ENCODE measurements around the gene LIME1. TPM values are rescaled to one million over a fixed set of nuclear protein-coding genes. Genes with fewer than 3 reads are reported as not detected.

The LIME1 gene
- total RNA-seq, 4 donors from 2014 or later, result 8.7 to 25.0 (median 11.5) TPM

DNA sequence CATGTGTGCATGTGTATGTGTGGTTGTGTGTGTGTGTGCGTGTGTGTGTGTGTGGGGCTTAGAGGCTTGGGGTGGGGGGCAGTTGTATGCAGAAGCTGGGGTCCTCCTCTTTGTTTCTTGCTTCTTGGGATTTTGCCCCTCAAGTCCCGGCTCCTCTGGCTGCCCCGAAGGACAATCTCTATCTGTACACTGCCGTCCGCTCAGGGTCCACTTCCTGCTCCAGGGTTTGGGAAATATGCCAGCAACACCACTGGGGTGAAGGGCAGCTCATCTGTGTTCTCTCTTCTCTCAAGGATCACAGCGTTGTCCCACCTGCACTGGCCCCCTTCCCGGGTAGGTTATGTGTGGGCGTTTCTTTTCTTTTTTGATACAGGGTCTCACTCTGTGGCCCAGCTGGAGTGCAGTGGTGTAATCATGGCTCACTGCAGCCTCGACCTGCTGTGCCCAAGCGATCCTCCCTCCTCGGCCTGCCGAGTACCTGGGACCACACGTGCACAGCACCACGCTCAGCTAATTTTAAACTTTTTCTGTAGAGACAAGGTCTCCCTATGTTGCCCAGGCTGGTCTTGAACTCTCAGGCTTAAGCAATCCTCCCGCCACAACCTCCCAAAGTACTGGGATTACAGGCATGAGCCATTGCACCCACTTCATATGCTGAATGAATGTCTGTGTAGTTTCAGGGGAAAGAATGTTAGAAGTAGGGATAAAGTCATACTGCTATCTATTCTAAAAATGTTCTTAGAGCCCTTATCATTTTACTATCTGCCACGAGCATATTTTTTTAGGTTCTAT lies 28.8 kb downstream of the LIME1 start:
- Histone ChIP-seq H3K27me3 (no peaks in the 10 kb centered on the region), H3K9me3 (no peaks in the 10 kb centered on the region), H3K4me1 (no peaks in the 10 kb centered on the region), H3K27ac (no peak overlapping the region), H3K4me3 (replicated peaks in 1 of 3) (no peak overlapping the region), H3K36me3 (peaks cover 19 to 20% of the 10 kb centered on the region in 2 donors)
- no peak for DNase-seq
- intact Hi-C loops (cut with DNase I), result no loop called here
- TF ChIP-seq, protein P1, sequence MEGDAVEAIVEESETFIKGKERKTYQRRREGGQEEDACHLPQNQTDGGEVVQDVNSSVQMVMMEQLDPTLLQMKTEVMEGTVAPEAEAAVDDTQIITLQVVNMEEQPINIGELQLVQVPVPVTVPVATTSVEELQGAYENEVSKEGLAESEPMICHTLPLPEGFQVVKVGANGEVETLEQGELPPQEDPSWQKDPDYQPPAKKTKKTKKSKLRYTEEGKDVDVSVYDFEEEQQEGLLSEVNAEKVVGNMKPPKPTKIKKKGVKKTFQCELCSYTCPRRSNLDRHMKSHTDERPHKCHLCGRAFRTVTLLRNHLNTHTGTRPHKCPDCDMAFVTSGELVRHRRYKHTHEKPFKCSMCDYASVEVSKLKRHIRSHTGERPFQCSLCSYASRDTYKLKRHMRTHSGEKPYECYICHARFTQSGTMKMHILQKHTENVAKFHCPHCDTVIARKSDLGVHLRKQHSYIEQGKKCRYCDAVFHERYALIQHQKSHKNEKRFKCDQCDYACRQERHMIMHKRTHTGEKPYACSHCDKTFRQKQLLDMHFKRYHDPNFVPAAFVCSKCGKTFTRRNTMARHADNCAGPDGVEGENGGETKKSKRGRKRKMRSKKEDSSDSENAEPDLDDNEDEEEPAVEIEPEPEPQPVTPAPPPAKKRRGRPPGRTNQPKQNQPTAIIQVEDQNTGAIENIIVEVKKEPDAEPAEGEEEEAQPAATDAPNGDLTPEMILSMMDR (IDR thresholded peaks at IDR 0.05), result no peak
- TF ChIP-seq POLR2A (IDR thresholded peaks at IDR 0.05), result no peak
- WGBS, 2 donors, result 71 to 78% methylated on average over 16 of the region's 16 CpGs

- Histone ChIP-seq H3K36me3 (peaks cover 19 to 20% of the 10 kb centered on the region in 2 donors), H3K27ac (no peak overlapping the region), H3K27me3 (no peaks in the 10 kb centered on the region), H3K4me3 (replicated peaks in 1 of 3) (no peak overlapping the region), H3K9me3 (no peaks in the 10 kb centered on the region), H3K4me1 (no peaks in the 10 kb centered on the region)
- 93 to 94% methylated on average over 7 of the region's 7 CpGs for WGBS, 2 donors
- no peak for DNase-seq
- TF ChIP-seq, protein P1 (IDR thresholded peaks at IDR 0.05), result no peak
- no peak for TF ChIP-seq POLR2A (IDR thresholded peaks at IDR 0.05)
- intact Hi-C loops (cut with DNase I), result no loop called here
Measured at GRCh38 chr20:63765902-63766301, 29.4 kb downstream of the LIME1 start.

DNA sequence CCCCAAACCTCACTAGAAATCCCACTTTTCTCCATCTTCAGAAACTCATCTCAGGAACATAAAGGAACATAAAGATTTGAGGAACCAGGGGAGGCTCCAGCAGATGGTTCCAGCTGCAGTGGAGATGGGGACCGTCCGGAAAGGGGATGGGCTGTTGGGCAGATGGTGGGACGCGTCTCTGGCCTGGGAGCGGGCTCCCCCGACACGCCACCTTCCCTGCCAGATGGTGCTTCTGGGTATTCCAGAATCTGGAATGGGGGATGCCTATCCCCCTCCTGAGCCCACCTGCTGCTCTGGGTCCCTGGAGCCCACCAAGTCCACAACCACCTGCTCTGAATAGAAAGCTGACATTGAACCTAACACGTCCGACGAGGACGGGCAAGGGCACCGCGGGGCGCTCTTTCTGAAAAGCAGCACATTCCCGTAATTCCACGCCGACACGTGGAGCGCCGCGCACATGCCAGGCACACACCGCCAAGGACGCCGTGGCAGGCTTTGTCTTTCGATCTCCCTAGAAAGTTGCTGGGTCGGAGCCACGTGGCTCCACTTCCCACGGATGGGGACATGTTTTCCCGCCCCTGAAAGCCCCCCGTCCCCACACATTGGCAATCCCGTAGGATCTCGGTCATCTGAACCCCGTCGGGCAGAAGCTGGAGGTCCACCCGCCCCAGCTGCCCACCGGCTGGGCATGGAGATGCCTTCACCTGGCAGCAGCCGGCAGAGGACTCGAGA lies 30.4 kb downstream of the LIME1 start:
- H3K4me3 ChIP-seq (replicated peaks in 1 of 3), result no peak overlapping the region
- no peaks in the 10 kb centered on the region for H3K27me3 ChIP-seq
- H3K4me1 ChIP-seq, result no peaks in the 10 kb centered on the region
- peaks cover 24 to 25% of the 10 kb centered on the region in 2 donors for H3K36me3 ChIP-seq
- H3K27ac ChIP-seq, result no peak overlapping the region
- 97 to 99% methylated on average over 35 to 37 of the region's 38 CpGs for WGBS, 2 donors
- no peak for TF ChIP-seq POLR2A (IDR thresholded peaks at IDR 0.05)
- TF ChIP-seq, protein P1 (IDR thresholded peaks at IDR 0.05), result no peak
- no peak for DNase-seq
- H3K9me3 ChIP-seq, result no peaks in the 10 kb centered on the region
- intact Hi-C loops (cut with DNase I), result no loop called here

DNA sequence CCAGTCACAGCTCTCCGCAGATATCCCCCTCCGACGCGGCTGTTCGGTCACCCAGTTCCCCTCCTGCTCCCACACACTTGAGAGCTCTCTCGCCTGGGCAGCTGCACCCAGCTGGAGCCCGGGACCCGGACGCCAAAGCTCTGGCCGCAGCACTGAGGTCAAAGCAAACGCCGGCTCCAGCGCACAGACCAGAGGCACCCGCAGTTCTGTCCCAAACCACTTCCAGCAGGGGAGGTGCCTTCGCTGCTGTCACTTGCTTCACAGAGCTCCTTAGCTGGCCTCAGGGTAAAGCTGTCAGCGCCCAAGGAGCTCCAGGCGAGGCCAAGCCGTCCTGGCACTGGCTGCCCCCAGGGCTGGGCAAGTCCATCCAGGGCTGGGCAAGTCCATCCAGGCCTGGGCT lies 31.0 kb downstream of the LIME1 start:
- no peak overlapping the region for H3K4me3 ChIP-seq (replicated peaks in 1 of 3)
- no peak overlapping the region for H3K27ac ChIP-seq
- no peaks in the 10 kb centered on the region for H3K4me1 ChIP-seq
- no peaks in the 10 kb centered on the region for H3K27me3 ChIP-seq
- peaks cover 24 to 25% of the 10 kb centered on the region in 2 donors for H3K36me3 ChIP-seq
- WGBS, 2 donors, result 87 to 89% methylated on average over 11 to 18 of the region's 18 CpGs
- intact Hi-C loops (cut with DNase I), result no loop called here
- no peak for TF ChIP-seq POLR2A (IDR thresholded peaks at IDR 0.05)
- no peaks in the 10 kb centered on the region for H3K9me3 ChIP-seq
- no peak for DNase-seq

- intact Hi-C loops (cut with DNase I), result no loop called here
- 94 to 96% methylated on average over 7 of the region's 7 CpGs for WGBS, 2 donors
- Histone ChIP-seq H3K4me1 (no peaks in the 10 kb centered on the region), H3K4me3 (replicated peaks in 1 of 3) (no peak overlapping the region), H3K27me3 (no peaks in the 10 kb centered on the region), H3K9me3 (no peaks in the 10 kb centered on the region), H3K36me3 (peaks cover 24 to 25% of the 10 kb centered on the region in 2 donors), H3K27ac (no peak overlapping the region)
- DNase-seq, result no peak
- TF ChIP-seq POLR2A (IDR thresholded peaks at IDR 0.05), result no peak
- TF ChIP-seq, protein P1 (IDR thresholded peaks at IDR 0.05), result no peak
Measured at GRCh38 chr20:63767886-63768285, 31.4 kb downstream of the LIME1 start.
